ENCODE data around the gene METTL16. TPM values are rescaled to one million over a fixed set of nuclear protein-coding genes. Genes with fewer than 3 reads are reported as not detected.

METTL16 gene
- total and polyA plus RNA-seq, 9 of the 15 experiments (the other 6 are each of a cell fraction or from before 2014, with no cell fraction given): 12.1 to 30.5 (median 19.8) TPM

DNA sequence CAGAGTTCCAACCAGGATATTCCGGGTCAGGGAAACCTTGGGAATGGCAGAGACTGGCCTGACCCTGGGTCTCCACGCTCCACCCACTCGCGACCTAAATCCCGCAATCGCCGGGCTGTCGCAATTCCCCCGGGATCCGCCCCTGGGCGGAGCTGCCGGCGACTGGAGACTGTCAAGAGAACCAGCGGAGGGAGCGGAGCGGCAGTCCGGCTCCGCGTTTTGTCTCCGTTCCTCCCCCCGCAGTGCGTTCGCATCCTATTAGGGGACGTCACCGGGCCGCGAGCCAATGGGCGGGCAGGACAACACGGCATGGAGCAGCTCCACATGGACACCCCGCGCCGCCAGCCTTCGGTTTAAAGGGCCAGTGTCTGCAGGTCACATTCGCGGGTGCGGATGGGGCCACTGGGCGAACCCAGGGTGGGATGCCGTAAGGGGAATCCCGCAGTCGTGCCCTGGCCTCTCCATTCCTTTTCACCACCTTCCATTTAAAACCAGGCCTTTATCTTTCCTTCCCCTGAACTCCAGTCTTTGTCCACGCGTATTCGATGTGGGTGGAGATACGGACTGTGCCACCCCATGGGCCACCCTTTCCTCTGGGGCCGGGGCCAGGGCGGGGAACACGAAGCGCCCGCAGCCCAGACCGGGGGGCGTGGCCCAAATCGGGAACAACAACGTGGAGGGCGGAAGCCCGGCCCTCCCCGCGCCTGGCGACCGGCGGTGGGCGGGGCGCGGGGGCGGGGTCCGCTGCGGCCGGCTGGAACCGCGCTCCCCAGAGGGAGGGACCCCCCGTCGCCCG lies 110.1 kb downstream of the METTL16 start (continued):
- TF ChIP-seq, protein P1, sequence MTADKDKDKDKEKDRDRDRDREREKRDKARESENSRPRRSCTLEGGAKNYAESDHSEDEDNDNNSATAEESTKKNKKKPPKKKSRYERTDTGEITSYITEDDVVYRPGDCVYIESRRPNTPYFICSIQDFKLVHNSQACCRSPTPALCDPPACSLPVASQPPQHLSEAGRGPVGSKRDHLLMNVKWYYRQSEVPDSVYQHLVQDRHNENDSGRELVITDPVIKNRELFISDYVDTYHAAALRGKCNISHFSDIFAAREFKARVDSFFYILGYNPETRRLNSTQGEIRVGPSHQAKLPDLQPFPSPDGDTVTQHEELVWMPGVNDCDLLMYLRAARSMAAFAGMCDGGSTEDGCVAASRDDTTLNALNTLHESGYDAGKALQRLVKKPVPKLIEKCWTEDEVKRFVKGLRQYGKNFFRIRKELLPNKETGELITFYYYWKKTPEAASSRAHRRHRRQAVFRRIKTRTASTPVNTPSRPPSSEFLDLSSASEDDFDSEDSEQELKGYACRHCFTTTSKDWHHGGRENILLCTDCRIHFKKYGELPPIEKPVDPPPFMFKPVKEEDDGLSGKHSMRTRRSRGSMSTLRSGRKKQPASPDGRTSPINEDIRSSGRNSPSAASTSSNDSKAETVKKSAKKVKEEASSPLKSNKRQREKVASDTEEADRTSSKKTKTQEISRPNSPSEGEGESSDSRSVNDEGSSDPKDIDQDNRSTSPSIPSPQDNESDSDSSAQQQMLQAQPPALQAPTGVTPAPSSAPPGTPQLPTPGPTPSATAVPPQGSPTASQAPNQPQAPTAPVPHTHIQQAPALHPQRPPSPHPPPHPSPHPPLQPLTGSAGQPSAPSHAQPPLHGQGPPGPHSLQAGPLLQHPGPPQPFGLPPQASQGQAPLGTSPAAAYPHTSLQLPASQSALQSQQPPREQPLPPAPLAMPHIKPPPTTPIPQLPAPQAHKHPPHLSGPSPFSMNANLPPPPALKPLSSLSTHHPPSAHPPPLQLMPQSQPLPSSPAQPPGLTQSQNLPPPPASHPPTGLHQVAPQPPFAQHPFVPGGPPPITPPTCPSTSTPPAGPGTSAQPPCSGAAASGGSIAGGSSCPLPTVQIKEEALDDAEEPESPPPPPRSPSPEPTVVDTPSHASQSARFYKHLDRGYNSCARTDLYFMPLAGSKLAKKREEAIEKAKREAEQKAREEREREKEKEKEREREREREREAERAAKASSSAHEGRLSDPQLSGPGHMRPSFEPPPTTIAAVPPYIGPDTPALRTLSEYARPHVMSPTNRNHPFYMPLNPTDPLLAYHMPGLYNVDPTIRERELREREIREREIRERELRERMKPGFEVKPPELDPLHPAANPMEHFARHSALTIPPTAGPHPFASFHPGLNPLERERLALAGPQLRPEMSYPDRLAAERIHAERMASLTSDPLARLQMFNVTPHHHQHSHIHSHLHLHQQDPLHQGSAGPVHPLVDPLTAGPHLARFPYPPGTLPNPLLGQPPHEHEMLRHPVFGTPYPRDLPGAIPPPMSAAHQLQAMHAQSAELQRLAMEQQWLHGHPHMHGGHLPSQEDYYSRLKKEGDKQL (CRISPR knock-in tag; IDR thresholded peaks at IDR 0.05; ENCODE audit: borderline replicate concordance): no peak
- peak; percentile 72 for TF ChIP-seq SAP30 (IDR thresholded peaks at IDR 0.05; ENCODE audit: borderline replicate concordance, insufficient read depth, low read depth, low read length, poor library complexity, severe bottlenecking)
- TF ChIP-seq HMGN3 (IDR thresholded peaks at IDR 0.05; ENCODE audit: borderline replicate concordance, extremely low read depth, insufficient read length, low read depth, low read length): peak; percentile 73
- TF ChIP-seq TEAD1 (CRISPR knock-in tag; IDR thresholded peaks at IDR 0.05): 0 out of 4 replicates have a peak, but pooled peaks of 1 of the 2 experiments have one; percentile 25
- TF ChIP-seq, protein P2, sequence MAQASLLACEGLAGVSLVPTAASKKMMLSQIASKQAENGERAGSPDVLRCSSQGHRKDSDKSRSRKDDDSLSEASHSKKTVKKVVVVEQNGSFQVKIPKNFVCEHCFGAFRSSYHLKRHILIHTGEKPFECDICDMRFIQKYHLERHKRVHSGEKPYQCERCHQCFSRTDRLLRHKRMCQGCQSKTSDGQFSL (CRISPR knock-in tag; IDR thresholded peaks at IDR 0.05): no peak
- TF ChIP-seq, protein P2 (tag; IDR thresholded peaks at IDR 0.05): no peak; a peak in 1 of 4 replicates
- no peak for TF ChIP-seq SRSF9 (IDR thresholded peaks at IDR 0.05; ENCODE audit: borderline replicate concordance, low read depth, low read length)
- TF ChIP-seq RB1 (IDR thresholded peaks at IDR 0.05; ENCODE audit: low read depth): peak; percentile 6; the same call in 1 of the 2 replicates
- no peak for TF ChIP-seq PRMT5 (CRISPR knock-in tag; IDR thresholded peaks at IDR 0.05)
- peak; percentile 74; the same call in 1 of the 2 replicates for TF ChIP-seq KLF13 (tag; IDR thresholded peaks at IDR 0.05; ENCODE audit: borderline replicate concordance, low read depth)
- TF ChIP-seq DMBX1 (CRISPR knock-in tag; IDR thresholded peaks at IDR 0.05; ENCODE audit: borderline replicate concordance): no peak
- TF ChIP-seq MXI1 (IDR thresholded peaks at IDR 0.05; ENCODE audit: low read depth, low read length): peak; percentile 88
- TF ChIP-seq EGR1 (conservative IDR thresholded peaks at IDR 0.05): peak; percentile 65
- TF ChIP-seq POLR2B (IDR thresholded peaks at IDR 0.05; ENCODE audit: low read depth, partially characterized antibody): peak; percentile 11
- TF ChIP-seq, protein P3, sequence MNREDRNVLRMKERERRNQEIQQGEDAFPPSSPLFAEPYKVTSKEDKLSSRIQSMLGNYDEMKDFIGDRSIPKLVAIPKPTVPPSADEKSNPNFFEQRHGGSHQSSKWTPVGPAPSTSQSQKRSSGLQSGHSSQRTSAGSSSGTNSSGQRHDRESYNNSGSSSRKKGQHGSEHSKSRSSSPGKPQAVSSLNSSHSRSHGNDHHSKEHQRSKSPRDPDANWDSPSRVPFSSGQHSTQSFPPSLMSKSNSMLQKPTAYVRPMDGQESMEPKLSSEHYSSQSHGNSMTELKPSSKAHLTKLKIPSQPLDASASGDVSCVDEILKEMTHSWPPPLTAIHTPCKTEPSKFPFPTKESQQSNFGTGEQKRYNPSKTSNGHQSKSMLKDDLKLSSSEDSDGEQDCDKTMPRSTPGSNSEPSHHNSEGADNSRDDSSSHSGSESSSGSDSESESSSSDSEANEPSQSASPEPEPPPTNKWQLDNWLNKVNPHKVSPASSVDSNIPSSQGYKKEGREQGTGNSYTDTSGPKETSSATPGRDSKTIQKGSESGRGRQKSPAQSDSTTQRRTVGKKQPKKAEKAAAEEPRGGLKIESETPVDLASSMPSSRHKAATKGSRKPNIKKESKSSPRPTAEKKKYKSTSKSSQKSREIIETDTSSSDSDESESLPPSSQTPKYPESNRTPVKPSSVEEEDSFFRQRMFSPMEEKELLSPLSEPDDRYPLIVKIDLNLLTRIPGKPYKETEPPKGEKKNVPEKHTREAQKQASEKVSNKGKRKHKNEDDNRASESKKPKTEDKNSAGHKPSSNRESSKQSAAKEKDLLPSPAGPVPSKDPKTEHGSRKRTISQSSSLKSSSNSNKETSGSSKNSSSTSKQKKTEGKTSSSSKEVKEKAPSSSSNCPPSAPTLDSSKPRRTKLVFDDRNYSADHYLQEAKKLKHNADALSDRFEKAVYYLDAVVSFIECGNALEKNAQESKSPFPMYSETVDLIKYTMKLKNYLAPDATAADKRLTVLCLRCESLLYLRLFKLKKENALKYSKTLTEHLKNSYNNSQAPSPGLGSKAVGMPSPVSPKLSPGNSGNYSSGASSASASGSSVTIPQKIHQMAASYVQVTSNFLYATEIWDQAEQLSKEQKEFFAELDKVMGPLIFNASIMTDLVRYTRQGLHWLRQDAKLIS (CRISPR knock-in tag; IDR thresholded peaks at IDR 0.05): 0 out of 2 replicates have a peak, but pooled peaks have one; percentile 55
- no peak for TF ChIP-seq FOXK1 (CRISPR knock-in tag; IDR thresholded peaks at IDR 0.05; ENCODE audit: borderline replicate concordance)

Data from K562 (cell line).